A549 treated with ZK216348 at 1 μM for 4 hours (cell line): ENCODE data around the gene MGMT. TPM values are rescaled to one million over a fixed set of nuclear protein-coding genes. Genes with fewer than 3 reads are reported as not detected.

Experiments
- total RNA-seq: library from RNA; stranded (reverse); fragments of 200-300 nt; extraction: Qiagen RNA extraction; gene quantifications from 5 replicates; pipeline ENCODE4 v1.2.3, GENCODE V29; 2022; ENCODE audit warnings: low read depth

The MGMT gene
- 5.6 to 7.4 TPM (median 7.1 TPM) in 5 replicates for total RNA-seq

GRCh38 chr10:129466703-129467358, at the start of gene MGMT:
Gene MGMT, plus strand, starts transcription at chr10:129467241.

